ENCODE measurements around the gene ANGPTL1.
A peak's percentile ranks its signal among the peaks of the same experiment; 100 is the strongest.
"Not testable (repeated sequence)": the region's sequence is repeated elsewhere in the genome, so short reads cannot be mapped to it uniquely, and the experiment has no call there.

ANGPTL1 gene

DNA sequence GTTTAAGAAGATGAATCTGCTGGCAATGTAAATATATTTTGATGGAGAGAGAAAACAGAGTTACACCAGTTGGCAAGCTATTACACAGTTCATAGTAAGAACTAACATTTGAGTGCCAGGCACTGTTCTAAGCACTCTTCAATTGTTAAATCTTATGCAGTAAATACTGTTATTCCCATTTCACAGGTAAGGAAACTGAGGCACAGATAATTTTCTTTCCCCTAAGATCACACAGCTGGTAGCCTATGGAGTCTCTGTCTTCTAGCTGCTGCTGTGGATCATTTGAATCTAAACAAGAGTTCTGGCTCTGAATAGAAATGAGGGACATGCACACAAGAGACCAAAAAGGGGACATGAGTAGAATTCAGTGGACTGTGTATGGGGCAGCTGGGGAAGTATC, 8.0 kb downstream of the ANGPTL1 start:
- Histone ChIP-seq H2BK120ac (ENCODE audit: low read depth, low read length) (no peak overlapping the region), H3K27me3 (ENCODE audit: insufficient read depth, low read length, poor library complexity) (no peaks in the 10 kb centered on the region), H3K18ac (ENCODE audit: low read length) (no peak overlapping the region), H3K27ac (ENCODE audit: low read depth, low read length) (no peak overlapping the region), H4K5ac (ENCODE audit: low read length) (no peak overlapping the region), H4K8ac (ENCODE audit: low read depth, low read length) (no peak overlapping the region), H3K56ac (ENCODE audit: low read length) (no peak overlapping the region), H3K4me1 (ENCODE audit: control insufficient read depth, low read depth, low read length) (no peaks in the 10 kb centered on the region), H3K36me3 (ENCODE audit: control insufficient read depth, insufficient read depth, low read length) (no peaks in the 10 kb centered on the region), H3K9ac (ENCODE audit: low read length) (no peak overlapping the region), H3K79me1 (ENCODE audit: low read length) (no peaks in the 10 kb centered on the region), H3K4ac (ENCODE audit: low read depth, low read length) (no peak overlapping the region), H3K4me2 (ENCODE audit: low read length) (no peak overlapping the region), H3K79me2 (ENCODE audit: control insufficient read depth, insufficient read depth, low read length) (no peaks in the 10 kb centered on the region), H2AK5ac (ENCODE audit: low read length) (no peak overlapping the region), H2BK5ac (ENCODE audit: low read length) (no peak overlapping the region), H3K4me3 (ENCODE audit: low read length) (no peak overlapping the region), H3K23ac (ENCODE audit: low read length) (no peak overlapping the region), H2BK15ac (replicated peaks; ENCODE audit: low read depth) (no peak overlapping the region)
- no peak for DNase-seq

DNA sequence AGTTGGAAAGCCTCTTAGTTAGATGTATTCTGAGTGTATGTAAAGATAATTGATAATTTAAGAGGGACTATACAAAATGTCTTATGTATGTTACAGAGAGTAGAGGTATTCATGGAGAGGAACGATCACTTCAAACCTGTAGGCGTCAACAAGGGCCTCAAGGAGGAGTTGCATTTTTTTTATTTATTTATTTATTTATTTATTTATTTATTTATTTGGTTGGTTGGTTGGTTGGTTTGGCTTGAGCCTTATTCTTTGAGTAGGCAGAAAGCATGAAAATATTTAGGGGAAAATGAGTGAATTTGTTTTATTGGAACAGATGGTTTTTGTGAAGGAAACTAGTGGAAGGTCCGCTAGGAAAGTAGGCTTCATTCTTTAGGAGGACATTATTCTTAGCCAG, 8.5 kb downstream of the ANGPTL1 start:
- Histone ChIP-seq H3K56ac (ENCODE audit: low read length) (no peak overlapping the region), H2BK5ac (ENCODE audit: low read length) (no peak overlapping the region), H3K4me1 (ENCODE audit: control insufficient read depth, low read depth, low read length) (no peaks in the 10 kb centered on the region), H2BK120ac (ENCODE audit: low read depth, low read length) (no peak overlapping the region), H3K79me2 (ENCODE audit: control insufficient read depth, insufficient read depth, low read length) (no peaks in the 10 kb centered on the region), H3K23ac (ENCODE audit: low read length) (no peak overlapping the region), H3K9ac (ENCODE audit: low read length) (no peak overlapping the region), H4K5ac (ENCODE audit: low read length) (no peak overlapping the region), H2AK5ac (ENCODE audit: low read length) (no peak overlapping the region), H2BK15ac (replicated peaks; ENCODE audit: low read depth) (no peak overlapping the region), H3K18ac (ENCODE audit: low read length) (no peak overlapping the region), H3K4me2 (ENCODE audit: low read length) (no peak overlapping the region), H3K4me3 (ENCODE audit: low read length) (no peak overlapping the region), H3K36me3 (ENCODE audit: control insufficient read depth, insufficient read depth, low read length) (no peaks in the 10 kb centered on the region), H3K27ac (ENCODE audit: low read depth, low read length) (no peak overlapping the region), H3K79me1 (ENCODE audit: low read length) (no peaks in the 10 kb centered on the region), H3K4ac (ENCODE audit: low read depth, low read length) (no peak overlapping the region), H4K8ac (ENCODE audit: low read depth, low read length) (no peak overlapping the region), H3K27me3 (ENCODE audit: insufficient read depth, low read length, poor library complexity) (no peaks in the 10 kb centered on the region)
- no peak for DNase-seq
- WGBS (ENCODE audit: extremely low coverage, insufficient coverage, low lambda C conversion rate) = no CpG with 5 or more reads among the region's 3 CpGs

- no peak for DNase-seq
- Histone ChIP-seq H3K9ac (ENCODE audit: low read length) (no peak overlapping the region), H3K23ac (ENCODE audit: low read length) (no peak overlapping the region), H4K5ac (ENCODE audit: low read length) (no peak overlapping the region), H2BK5ac (ENCODE audit: low read length) (no peak overlapping the region), H3K36me3 (ENCODE audit: control insufficient read depth, insufficient read depth, low read length) (no peaks in the 10 kb centered on the region), H3K4ac (ENCODE audit: low read depth, low read length) (no peak overlapping the region), H3K27ac (ENCODE audit: low read depth, low read length) (no peak overlapping the region), H3K56ac (ENCODE audit: low read length) (no peak overlapping the region), H4K8ac (ENCODE audit: low read depth, low read length) (no peak overlapping the region), H3K4me3 (ENCODE audit: low read length) (no peak overlapping the region), H3K79me2 (ENCODE audit: control insufficient read depth, insufficient read depth, low read length) (no peaks in the 10 kb centered on the region), H3K27me3 (ENCODE audit: insufficient read depth, low read length, poor library complexity) (no peaks in the 10 kb centered on the region), H2BK120ac (ENCODE audit: low read depth, low read length) (no peak overlapping the region), H3K79me1 (ENCODE audit: low read length) (no peaks in the 10 kb centered on the region), H3K18ac (ENCODE audit: low read length) (no peak overlapping the region), H2AK5ac (ENCODE audit: low read length) (no peak overlapping the region), H3K4me1 (ENCODE audit: control insufficient read depth, low read depth, low read length) (no peaks in the 10 kb centered on the region), H3K4me2 (ENCODE audit: low read length) (no peak overlapping the region), H2BK15ac (replicated peaks; ENCODE audit: low read depth) (no peak overlapping the region)
- no CpG with 5 or more reads among the region's 2 CpGs for WGBS (ENCODE audit: extremely low coverage, insufficient coverage, low lambda C conversion rate)
Measured at GRCh38 chr1:178857126-178857525, 13.8 kb downstream of the ANGPTL1 start.

DNA sequence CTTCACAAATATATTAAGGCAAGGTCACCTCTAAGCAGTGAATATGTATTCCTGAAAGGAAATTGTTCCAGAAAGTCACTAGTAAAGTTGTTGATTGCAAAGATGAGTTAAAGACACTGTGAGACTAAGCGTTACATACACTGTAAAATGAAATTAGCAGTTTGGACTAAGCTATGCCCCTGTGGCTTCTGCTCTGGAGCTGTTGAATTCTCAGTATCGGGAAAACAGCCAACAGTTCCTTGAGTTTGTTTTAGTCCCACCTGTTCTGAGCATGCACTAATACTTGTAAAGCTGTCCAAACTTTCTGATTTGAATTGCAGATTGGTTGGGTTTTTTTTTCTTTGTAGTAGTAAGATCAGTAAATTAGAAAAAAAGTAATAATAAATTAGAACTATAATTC, 21.0 kb downstream of the ANGPTL1 start:
- Histone ChIP-seq H3K4ac (ENCODE audit: low read depth, low read length) (no peak overlapping the region), H4K8ac (ENCODE audit: low read depth, low read length) (no peak overlapping the region), H3K4me3 (ENCODE audit: low read length) (no peak overlapping the region), H3K27ac (ENCODE audit: low read depth, low read length) (no peak overlapping the region), H3K4me1 (ENCODE audit: control insufficient read depth, low read depth, low read length) (no peaks in the 10 kb centered on the region), H3K9ac (ENCODE audit: low read length) (no peak overlapping the region), H3K27me3 (ENCODE audit: insufficient read depth, low read length, poor library complexity) (no peaks in the 10 kb centered on the region), H2AK5ac (ENCODE audit: low read length) (no peak overlapping the region), H3K18ac (ENCODE audit: low read length) (no peak overlapping the region), H3K23ac (ENCODE audit: low read length) (no peak overlapping the region), H3K4me2 (ENCODE audit: low read length) (no peak overlapping the region), H3K79me1 (ENCODE audit: low read length) (no peaks in the 10 kb centered on the region), H2BK15ac (replicated peaks; ENCODE audit: low read depth) (no peak overlapping the region), H4K5ac (ENCODE audit: low read length) (no peak overlapping the region), H2BK5ac (ENCODE audit: low read length) (no peak overlapping the region), H2BK120ac (ENCODE audit: low read depth, low read length) (no peak overlapping the region), H3K56ac (ENCODE audit: low read length) (no peak overlapping the region), H3K79me2 (ENCODE audit: control insufficient read depth, insufficient read depth, low read length) (no peaks in the 10 kb centered on the region), H3K36me3 (ENCODE audit: control insufficient read depth, insufficient read depth, low read length) (no peaks in the 10 kb centered on the region)
- WGBS (ENCODE audit: extremely low coverage, insufficient coverage, low lambda C conversion rate) = no CpG with 5 or more reads among the region's 2 CpGs
- peak; percentile 16 for DNase-seq

DNA sequence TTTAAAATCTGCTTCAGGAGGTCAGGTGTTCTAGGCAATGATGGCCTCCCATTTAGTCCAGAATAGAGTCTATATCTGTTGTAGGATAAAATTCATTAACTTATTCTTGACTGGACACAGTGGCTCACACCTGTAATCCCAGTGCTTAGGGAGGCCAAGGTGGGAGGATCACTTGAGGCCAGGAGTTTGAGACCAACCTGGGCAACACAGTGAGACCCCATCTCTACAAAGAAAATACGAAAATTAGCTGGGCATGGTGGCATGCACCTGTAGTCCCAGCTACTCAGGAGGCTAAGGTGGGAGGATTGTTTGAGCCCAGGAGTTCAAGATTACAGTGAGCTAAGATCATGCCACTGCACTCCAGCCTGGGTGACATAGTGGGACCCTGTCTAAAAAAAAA, 23.0 kb downstream of the ANGPTL1 start:
- H2BK5ac ChIP-seq (ENCODE audit: low read length); H3K27me3 ChIP-seq (ENCODE audit: insufficient read depth, low read length, poor library complexity); H3K4me1 ChIP-seq (ENCODE audit: control insufficient read depth, low read depth, low read length); H4K8ac ChIP-seq (ENCODE audit: low read depth, low read length); H3K56ac ChIP-seq (ENCODE audit: low read length); H3K27ac ChIP-seq (ENCODE audit: low read depth, low read length); H3K4me2 ChIP-seq (ENCODE audit: low read length); H2AK5ac ChIP-seq (ENCODE audit: low read length); H3K4ac ChIP-seq (ENCODE audit: low read depth, low read length); H3K23ac ChIP-seq (ENCODE audit: low read length); H3K4me3 ChIP-seq (ENCODE audit: low read length); H4K5ac ChIP-seq (ENCODE audit: low read length); H3K9ac ChIP-seq (ENCODE audit: low read length); H3K18ac ChIP-seq (ENCODE audit: low read length); H2BK120ac ChIP-seq (ENCODE audit: low read depth, low read length); DNase-seq; H3K79me1 ChIP-seq (ENCODE audit: low read length); H3K36me3 ChIP-seq (ENCODE audit: control insufficient read depth, insufficient read depth, low read length); H3K79me2 ChIP-seq (ENCODE audit: control insufficient read depth, insufficient read depth, low read length); H2BK15ac ChIP-seq (replicated peaks; ENCODE audit: low read depth): not testable (repeated sequence)
- WGBS (ENCODE audit: extremely low coverage, insufficient coverage, low lambda C conversion rate) = no CpG with 5 or more reads among the region's 1 CpG

DNA sequence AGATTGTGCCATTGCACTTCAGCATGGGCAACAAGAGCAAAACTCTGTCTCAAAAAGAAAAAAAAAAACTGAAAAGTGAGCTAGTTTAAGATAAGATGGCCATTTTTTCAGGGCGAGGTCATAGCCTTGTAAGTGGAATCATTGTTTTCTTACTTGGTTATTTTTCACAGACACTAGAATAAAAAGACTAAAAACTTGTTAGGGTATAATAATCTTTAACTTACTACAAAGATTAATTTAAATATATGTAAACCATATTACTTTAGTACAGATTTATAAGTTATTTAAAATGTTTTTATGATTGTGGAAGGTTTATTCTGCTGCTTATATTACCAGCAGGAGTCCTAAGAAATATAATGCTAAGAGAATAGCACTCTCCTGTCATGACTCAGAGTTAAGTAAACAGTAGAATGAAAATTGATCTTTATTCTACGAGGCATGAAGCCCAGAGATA, 23.5 kb downstream of the ANGPTL1 start:
- H4K8ac ChIP-seq (ENCODE audit: low read depth, low read length) = no peak overlapping the region
- H3K56ac ChIP-seq (ENCODE audit: low read length) = no peak overlapping the region
- no peak overlapping the region for H3K4me3 ChIP-seq (ENCODE audit: low read length)
- H3K23ac ChIP-seq (ENCODE audit: low read length) = no peak overlapping the region
- H3K27me3 ChIP-seq (ENCODE audit: insufficient read depth, low read length, poor library complexity) = no peaks in the 10 kb centered on the region
- H3K27ac ChIP-seq (ENCODE audit: low read depth, low read length) = no peak overlapping the region
- no peak overlapping the region for H3K9ac ChIP-seq (ENCODE audit: low read length)
- H3K36me3 ChIP-seq (ENCODE audit: control insufficient read depth, insufficient read depth, low read length) = no peaks in the 10 kb centered on the region
- no peak overlapping the region for H4K5ac ChIP-seq (ENCODE audit: low read length)
- no peak overlapping the region for H2BK120ac ChIP-seq (ENCODE audit: low read depth, low read length)
- no peak overlapping the region for H3K4ac ChIP-seq (ENCODE audit: low read depth, low read length)
- H3K4me1 ChIP-seq (ENCODE audit: control insufficient read depth, low read depth, low read length) = no peaks in the 10 kb centered on the region
- H3K79me1 ChIP-seq (ENCODE audit: low read length) = no peaks in the 10 kb centered on the region
- WGBS (ENCODE audit: extremely low coverage, insufficient coverage, low lambda C conversion rate) = no CpG with 5 or more reads among the region's 2 CpGs
- H3K79me2 ChIP-seq (ENCODE audit: control insufficient read depth, insufficient read depth, low read length) = no peaks in the 10 kb centered on the region
- no peak overlapping the region for H2AK5ac ChIP-seq (ENCODE audit: low read length)
- DNase-seq = peak; percentile 63
- H2BK5ac ChIP-seq (ENCODE audit: low read length) = no peak overlapping the region
- H3K4me2 ChIP-seq (ENCODE audit: low read length) = no peak overlapping the region
- H3K18ac ChIP-seq (ENCODE audit: low read length) = no peak overlapping the region
- no peak overlapping the region for H2BK15ac ChIP-seq (replicated peaks; ENCODE audit: low read depth)
